Body of pancreas (tissue), 4 donors: ENCODE data around the gene CELA2A.
A peak's percentile ranks its signal among the peaks of the same experiment; 100 is the strongest.

Source experiments
- POLR2A ChIP-seq, 3 donors: fragments of 450-650 bp; IDR thresholded peaks; one replicate each; pipeline ENCODE4 v1.6.1; 2016; ENCODE audit warnings: antibody characterized with exemption in 3 of 3, mild to moderate bottlenecking in 2 of 3
- TF ChIP-seq, protein P1 (sequence below), 7 experiments: fragments of 450-650 bp in 4 of 7; fragments of 200-600 bp in 3 of 7; sonication (generic) in 3 of 7; IDR thresholded peaks; one replicate each; pipeline ENCODE4 v1.5.1; 2016 to 2019; ENCODE audit warnings: antibody characterized with exemption in 7 of 7

DNA sequence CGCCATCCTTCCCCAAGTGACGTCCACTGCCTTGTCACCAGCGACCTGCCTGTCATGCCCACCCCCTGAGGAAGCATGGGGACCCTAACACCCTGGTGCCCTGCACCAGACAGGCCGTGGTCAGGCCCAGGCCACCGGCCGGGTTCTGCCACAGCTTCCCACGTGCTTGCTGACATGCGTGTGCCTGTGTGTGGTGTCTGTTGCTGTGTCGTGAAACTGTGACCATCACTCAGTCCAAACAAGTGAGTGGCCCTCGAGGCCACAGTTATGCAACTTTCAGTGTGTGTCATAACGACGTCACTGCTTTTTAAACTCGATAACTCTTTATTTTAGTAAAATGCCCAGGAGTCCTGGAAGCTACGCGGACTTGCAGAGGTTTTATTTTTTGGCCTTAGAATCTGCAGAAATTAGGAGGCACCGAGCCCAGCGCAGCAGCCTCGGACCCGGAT is 26.8 kb upstream of the CELA2A start:
- TF ChIP-seq POLR2A (IDR thresholded peaks at IDR 0.05), result peak in 1 of 3 donors; percentile 20
- TF ChIP-seq, protein P1, sequence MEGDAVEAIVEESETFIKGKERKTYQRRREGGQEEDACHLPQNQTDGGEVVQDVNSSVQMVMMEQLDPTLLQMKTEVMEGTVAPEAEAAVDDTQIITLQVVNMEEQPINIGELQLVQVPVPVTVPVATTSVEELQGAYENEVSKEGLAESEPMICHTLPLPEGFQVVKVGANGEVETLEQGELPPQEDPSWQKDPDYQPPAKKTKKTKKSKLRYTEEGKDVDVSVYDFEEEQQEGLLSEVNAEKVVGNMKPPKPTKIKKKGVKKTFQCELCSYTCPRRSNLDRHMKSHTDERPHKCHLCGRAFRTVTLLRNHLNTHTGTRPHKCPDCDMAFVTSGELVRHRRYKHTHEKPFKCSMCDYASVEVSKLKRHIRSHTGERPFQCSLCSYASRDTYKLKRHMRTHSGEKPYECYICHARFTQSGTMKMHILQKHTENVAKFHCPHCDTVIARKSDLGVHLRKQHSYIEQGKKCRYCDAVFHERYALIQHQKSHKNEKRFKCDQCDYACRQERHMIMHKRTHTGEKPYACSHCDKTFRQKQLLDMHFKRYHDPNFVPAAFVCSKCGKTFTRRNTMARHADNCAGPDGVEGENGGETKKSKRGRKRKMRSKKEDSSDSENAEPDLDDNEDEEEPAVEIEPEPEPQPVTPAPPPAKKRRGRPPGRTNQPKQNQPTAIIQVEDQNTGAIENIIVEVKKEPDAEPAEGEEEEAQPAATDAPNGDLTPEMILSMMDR (IDR thresholded peaks at IDR 0.05), result no peak
